ENCODE measurements around the gene SETD2. TPM values are rescaled to one million over a fixed set of nuclear protein-coding genes. Genes with fewer than 3 reads are reported as not detected.
"Not testable (repeated sequence)": the region's sequence is repeated elsewhere in the genome, so short reads cannot be mapped to it uniquely, and the experiment has no call there.

SETD2 gene
- total RNA-seq (10 to 100 TPM; 28.4 to 35.6 (median 32.0) TPM), polyA plus RNA-seq (10.3 TPM)
- long read RNA-seq, donor 1, partial matches to known transcripts: 10 of 19 reads
- long read RNA-seq, donor 1, other reads (novel, unspliced or antisense): 9 of 19 reads
- long read RNA-seq, donor 2, partial matches to known transcripts: 0 of 1 reads
- long read RNA-seq, donor 2, other reads (novel, unspliced or antisense): 1 of 1 reads
- long read RNA-seq, donor 3, partial matches to known transcripts: 28 of 42 reads
- long read RNA-seq, donor 3, other reads (novel, unspliced or antisense): 14 of 42 reads
- long read RNA-seq, donor 4, partial matches to known transcripts: 5 of 8 reads
- long read RNA-seq, donor 4, other reads (novel, unspliced or antisense): 3 of 8 reads

- intact Hi-C loops (cut with DNase I): loop anchor here in 1 of 4 donors (10.0 kb wide), 1 partner anchor 139 kb away; no protein-coding TSS in a partner anchor
- H3K27ac ChIP-seq (ENCODE audit: low read length): peak within 1 kb of the TSS; percentile 93
- H3K27me3 ChIP-seq (ENCODE audit: control insufficient read depth, insufficient read depth): no peaks in the 10 kb centered on the region
- under 1% methylated on average over 92 of the region's 95 CpGs for WGBS
- peak; percentile 97 to 99 (median 98) for DNase-seq
- no peaks in the 10 kb centered on the region for H3K9me3 ChIP-seq (ENCODE audit: control insufficient read depth, low read length)
- peaks cover 6% of the 10 kb centered on the region for H3K4me1 ChIP-seq (ENCODE audit: control insufficient read depth, insufficient read depth, low read length)
- peak; percentile 98 for ATAC-seq
- peak within 1 kb of the TSS; percentile 90 for H3K4me3 ChIP-seq (ENCODE audit: low read length)
Observed at GRCh38 chr3:47164007-47164881, at the start of gene SETD2. Gene SETD2 (minus strand): TSS chr3:47164113. CDS start chr3:47163924, 189 bp downstream.

- Histone ChIP-seq H3K27me3 (ENCODE audit: control insufficient read depth, insufficient read depth) (no peaks in the 10 kb centered on the region), H3K9me3 (ENCODE audit: control insufficient read depth, low read length) (no peaks in the 10 kb centered on the region), H3K4me3 (ENCODE audit: low read length) (no peak overlapping the region), H3K27ac (ENCODE audit: low read length) (no peak overlapping the region), H3K4me1 (ENCODE audit: control insufficient read depth, insufficient read depth, low read length) (no peaks in the 10 kb centered on the region)
- ATAC-seq (no peak), DNase-seq (no peak)
- 89% methylated on average over 3 of the region's 3 CpGs for WGBS
- intact Hi-C loops (cut with DNase I): no loop called here
Observed at GRCh38 chr3:47210863-47211405, 47.0 kb upstream of the SETD2 start.

- DNase-seq; intact Hi-C loops (cut with DNase I); H3K4me1 ChIP-seq (ENCODE audit: control insufficient read depth, insufficient read depth, low read length); H3K4me3 ChIP-seq (ENCODE audit: low read length); ATAC-seq; H3K27ac ChIP-seq (ENCODE audit: low read length); H3K27me3 ChIP-seq (ENCODE audit: control insufficient read depth, insufficient read depth); H3K9me3 ChIP-seq (ENCODE audit: control insufficient read depth, low read length): not testable (repeated sequence)
- 94% methylated on average over 5 of the region's 5 CpGs for WGBS
Observed at GRCh38 chr3:47206022-47206421, 42.1 kb upstream of the SETD2 start.

- DNase-seq (no peak), ATAC-seq (no peak)
- H3K27ac ChIP-seq (ENCODE audit: low read length): no peak overlapping the region
- H3K4me1 ChIP-seq (ENCODE audit: control insufficient read depth, insufficient read depth, low read length): no peaks in the 10 kb centered on the region
- intact Hi-C loops (cut with DNase I): no loop called here
- no peak overlapping the region for H3K4me3 ChIP-seq (ENCODE audit: low read length)
- no peaks in the 10 kb centered on the region for H3K27me3 ChIP-seq (ENCODE audit: control insufficient read depth, insufficient read depth)
- no peaks in the 10 kb centered on the region for H3K9me3 ChIP-seq (ENCODE audit: control insufficient read depth, low read length)
Observed at GRCh38 chr3:47204875-47205274, 41.0 kb upstream of the SETD2 start.

- H3K4me3 ChIP-seq (ENCODE audit: low read length): no peak overlapping the region
- no peaks in the 10 kb centered on the region for H3K4me1 ChIP-seq (ENCODE audit: control insufficient read depth, insufficient read depth, low read length)
- no peaks in the 10 kb centered on the region for H3K9me3 ChIP-seq (ENCODE audit: control insufficient read depth, low read length)
- WGBS: 91% methylated on average over 3 of the region's 3 CpGs
- DNase-seq (no peak), ATAC-seq (no peak)
- intact Hi-C loops (cut with DNase I): no loop called here
- H3K27me3 ChIP-seq (ENCODE audit: control insufficient read depth, insufficient read depth): no peaks in the 10 kb centered on the region
- H3K27ac ChIP-seq (ENCODE audit: low read length): no peak overlapping the region
Observed at GRCh38 chr3:47202542-47202941, 38.6 kb upstream of the SETD2 start.

DNA sequence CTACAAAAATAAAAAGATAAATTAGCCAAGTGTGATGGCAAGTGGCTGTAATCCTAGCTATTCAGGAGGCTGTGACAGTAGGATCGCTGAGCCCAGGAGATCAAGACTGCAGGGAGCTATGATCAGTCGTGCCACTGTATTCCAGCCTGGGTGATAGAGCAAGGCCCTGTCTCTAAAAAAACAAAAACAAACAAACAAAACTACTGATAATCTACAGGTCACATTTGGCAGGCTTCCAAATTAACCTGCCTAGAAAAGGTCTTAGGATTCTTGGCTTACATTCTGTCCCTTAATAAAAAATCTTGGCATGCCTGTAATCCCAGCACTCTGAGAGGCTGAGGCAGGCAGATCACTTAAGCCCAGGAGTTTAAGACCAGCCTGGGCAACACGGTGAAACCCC is 33.4 kb upstream of the SETD2 start:
- no peaks in the 10 kb centered on the region for H3K4me1 ChIP-seq (ENCODE audit: control insufficient read depth, insufficient read depth, low read length)
- DNase-seq (no peak), ATAC-seq (no peak)
- WGBS: 83% methylated on average over 3 of the region's 3 CpGs
- no peaks in the 10 kb centered on the region for H3K9me3 ChIP-seq (ENCODE audit: control insufficient read depth, low read length)
- H3K4me3 ChIP-seq (ENCODE audit: low read length): no peak overlapping the region
- H3K27me3 ChIP-seq (ENCODE audit: control insufficient read depth, insufficient read depth): no peaks in the 10 kb centered on the region
- intact Hi-C loops (cut with DNase I): no loop called here
- H3K27ac ChIP-seq (ENCODE audit: low read length): no peak overlapping the region

GRCh38 chr3:47194994-47195393 is 31.1 kb upstream of the SETD2 start:
- H3K9me3 ChIP-seq (ENCODE audit: control insufficient read depth, low read length): no peaks in the 10 kb centered on the region
- ATAC-seq (no peak), DNase-seq (no peak)
- 94% methylated on average over 2 of the region's 2 CpGs for WGBS
- intact Hi-C loops (cut with DNase I): no loop called here
- no peaks in the 10 kb centered on the region for H3K27me3 ChIP-seq (ENCODE audit: control insufficient read depth, insufficient read depth)
- H3K4me3 ChIP-seq (ENCODE audit: low read length): no peak overlapping the region
- no peak overlapping the region for H3K27ac ChIP-seq (ENCODE audit: low read length)
- H3K4me1 ChIP-seq (ENCODE audit: control insufficient read depth, insufficient read depth, low read length): no peaks in the 10 kb centered on the region

- WGBS: 92% methylated on average over 4 of the region's 4 CpGs
- DNase-seq (no peak), ATAC-seq (no peak)
- H3K27me3 ChIP-seq (ENCODE audit: control insufficient read depth, insufficient read depth): no peaks in the 10 kb centered on the region
- H3K4me1 ChIP-seq (ENCODE audit: control insufficient read depth, insufficient read depth, low read length): no peaks in the 10 kb centered on the region
- no peaks in the 10 kb centered on the region for H3K9me3 ChIP-seq (ENCODE audit: control insufficient read depth, low read length)
- intact Hi-C loops (cut with DNase I): no loop called here
- H3K27ac ChIP-seq (ENCODE audit: low read length): no peak overlapping the region
- H3K4me3 ChIP-seq (ENCODE audit: low read length): no peak overlapping the region
Observed at GRCh38 chr3:47193871-47194859, 30.3 kb upstream of the SETD2 start.

GRCh38 chr3:47186285-47186684 is 22.4 kb upstream of the SETD2 start:
- no peaks in the 10 kb centered on the region for H3K27me3 ChIP-seq (ENCODE audit: control insufficient read depth, insufficient read depth)
- no peak overlapping the region for H3K4me3 ChIP-seq (ENCODE audit: low read length)
- ATAC-seq: no peak
- H3K27ac ChIP-seq (ENCODE audit: low read length): no peak overlapping the region
- DNase-seq: no peak
- intact Hi-C loops (cut with DNase I): no loop called here
- WGBS: 92% methylated on average over 2 of the region's 2 CpGs
- no peaks in the 10 kb centered on the region for H3K9me3 ChIP-seq (ENCODE audit: control insufficient read depth, low read length)
- H3K4me1 ChIP-seq (ENCODE audit: control insufficient read depth, insufficient read depth, low read length): no peaks in the 10 kb centered on the region

GRCh38 chr3:47181685-47182084 is 17.8 kb upstream of the SETD2 start:
- DNase-seq; H3K4me3 ChIP-seq (ENCODE audit: low read length); H3K9me3 ChIP-seq (ENCODE audit: control insufficient read depth, low read length); H3K27me3 ChIP-seq (ENCODE audit: control insufficient read depth, insufficient read depth); ATAC-seq; H3K4me1 ChIP-seq (ENCODE audit: control insufficient read depth, insufficient read depth, low read length); intact Hi-C loops (cut with DNase I); H3K27ac ChIP-seq (ENCODE audit: low read length): not testable (repeated sequence)
- 87% methylated on average over 4 of the region's 4 CpGs for WGBS

Data from right cardiac atrium (tissue), 5 donors.